ENCODE measurements around the gene ENPP1.

DNA sequence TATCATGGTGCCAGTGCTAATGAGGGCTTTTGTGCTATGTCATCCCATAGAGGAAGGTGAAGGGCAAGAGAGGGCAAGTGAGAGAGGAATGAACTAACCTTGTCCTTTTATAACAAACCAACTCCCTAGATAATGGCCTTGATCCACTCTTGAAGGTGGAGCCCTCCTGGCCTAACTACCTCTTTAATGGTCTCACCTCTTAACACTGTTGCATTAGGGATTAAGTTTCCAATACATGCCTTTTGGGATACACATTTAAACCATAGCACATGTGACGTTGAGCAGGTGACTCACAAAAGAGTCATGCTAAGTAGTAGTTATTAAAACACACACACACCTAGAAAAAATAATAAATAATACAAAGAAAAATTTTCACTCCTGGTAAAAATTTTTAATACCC, 106.4 kb downstream of the ENPP1 start:
- no peak for TF ChIP-seq POLR2A (IDR thresholded peaks at IDR 0.05; ENCODE audit: low read depth, low read length)
- TF ChIP-seq POU2F2 (IDR thresholded peaks at IDR 0.05; ENCODE audit: low read depth, low read length), result no peak
- TF ChIP-seq POLR2AphosphoS5 (IDR thresholded peaks at IDR 0.05; ENCODE audit: low read depth, low read length), result no peak
